Neural cell (in vitro differentiated cells): ENCODE results near the gene SRSF2. TPM values are rescaled to one million over a fixed set of nuclear protein-coding genes. Genes with fewer than 3 reads are reported as not detected.
"Not testable (repeated sequence)": the region's sequence is repeated elsewhere in the genome, so short reads cannot be mapped to it uniquely, and the experiment has no call there.

Experiments
- H2AFZ ChIP-seq: fragments of 200-600, 300-800 bp; sonication (generic), shearing (Covaris generic); 2 replicates; pipeline ENCODE4 v1.6.0; 2014; ENCODE audit warnings: low read depth, mild to moderate bottlenecking, antibody characterized with exemption, low read length, moderate library complexity
- H3F3A ChIP-seq: fragments of 200-600 bp; shearing (Covaris generic); 2 replicates; pipeline ENCODE4 v1.6.1; 2016; ENCODE audit warnings: mild to moderate bottlenecking, moderate library complexity, mixed read lengths, antibody characterized with exemption, low read length; ENCODE audit not compliant: insufficient read depth, poor library complexity, severe bottlenecking
- H3K27ac ChIP-seq: fragments of 200-600, 300-800 bp; sonication (generic), shearing (Covaris generic); 2 replicates; pipeline ENCODE4 v1.5.1; 2014; ENCODE audit warnings: mild to moderate bottlenecking, low read length, moderate library complexity
- H3K27me3 ChIP-seq: fragments of 300-800, 200-600 bp; sonication (generic), shearing (Covaris generic); 2 replicates; pipeline ENCODE4 v1.6.0; 2014; ENCODE audit warnings: mild to moderate bottlenecking, low read depth, low read length, moderate library complexity; ENCODE audit not compliant: insufficient read depth
- H3K36me3 ChIP-seq: fragments of 300-800, 200-600 bp; sonication (generic), shearing (Covaris generic); 2 replicates; pipeline ENCODE4 v1.5.1; 2014; ENCODE audit warnings: mild to moderate bottlenecking, antibody characterized with exemption, low read length, moderate library complexity; ENCODE audit not compliant: insufficient read depth
- H3K4me2 ChIP-seq: fragments of 300-800, 200-600 bp; sonication (generic), shearing (Covaris generic); 2 replicates; pipeline ENCODE4 v1.6.0; 2014; ENCODE audit warnings: mild to moderate bottlenecking, low read length
- H3K4me3 ChIP-seq: fragments of 300-800, 200-600 bp; sonication (generic), shearing (Covaris generic); 2 replicates; pipeline ENCODE4 v1.5.1; 2014; ENCODE audit warnings: mild to moderate bottlenecking, low read length, moderate library complexity
- H3K79me2 ChIP-seq: fragments of 200-600 bp; shearing (Covaris generic); replicated peaks from 2 replicates; pipeline ENCODE4 v1.6.0; 2014; ENCODE audit warnings: mild to moderate bottlenecking, low read length, moderate library complexity; ENCODE audit not compliant: insufficient read depth
- H3K9ac ChIP-seq: fragments of 300-800, 200-600 bp; sonication (generic), shearing (Covaris generic); 2 replicates; pipeline ENCODE4 v1.6.1; 2016; ENCODE audit warnings: mild to moderate bottlenecking, low read length, mixed read lengths
- H3K9me2 ChIP-seq: fragments of 200-600 bp; shearing (Covaris generic); 2 replicates; pipeline ENCODE4 v1.6.1; 2016; ENCODE audit warnings: mild to moderate bottlenecking, low read length, mixed read lengths; ENCODE audit not compliant: insufficient read depth
- H3K9me3 ChIP-seq: fragments of 200-600, 300-800 bp; sonication (generic), shearing (Covaris generic); 2 replicates; pipeline ENCODE4 v1.6.1; 2016; ENCODE audit warnings: mild to moderate bottlenecking, mixed run types, low read length, moderate library complexity, mixed read lengths
- H4K20me1 ChIP-seq: fragments of 200-600 bp; shearing (Covaris generic); 2 replicates; pipeline ENCODE4 v1.6.1; 2016; ENCODE audit warnings: mild to moderate bottlenecking, mixed run types; ENCODE audit not compliant: insufficient read depth
- EP300 ChIP-seq: fragments of 450-650 bp; conservative IDR thresholded peaks from 2 replicates; pipeline ENCODE4 v1.6.1; 2014; ENCODE audit warnings: antibody characterized with exemption, mild to moderate bottlenecking, moderate library complexity; ENCODE audit not compliant: poor library complexity, severe bottlenecking
- EZH2 ChIP-seq: fragments of 200-600, 300-800 bp; shearing (Covaris generic), sonication (generic); IDR thresholded peaks from 2 replicates; pipeline ENCODE4 v1.6.1; 2014; ENCODE audit warnings: antibody characterized with exemption, low read length, borderline replicate concordance, mild to moderate bottlenecking; ENCODE audit not compliant: insufficient read depth, poor library complexity, severe bottlenecking
- MXI1 ChIP-seq: fragments of 450-650 bp; conservative IDR thresholded peaks from 2 replicates; pipeline ENCODE4 v1.6.1; 2014; ENCODE audit warnings: antibody characterized with exemption, mild to moderate bottlenecking; ENCODE audit not compliant: poor library complexity, severe bottlenecking
- POLR2AphosphoS5 ChIP-seq: IDR thresholded peaks from 2 replicates; pipeline ENCODE4 v1.6.1; 2012
- RAD21 ChIP-seq: fragments of 450-650 bp; conservative IDR thresholded peaks from 2 replicates; pipeline ENCODE4 v1.6.1; 2014; ENCODE audit warnings: antibody characterized with exemption, mild to moderate bottlenecking, moderate library complexity
- SMC3 ChIP-seq: fragments of 450-650 bp; conservative IDR thresholded peaks from 2 replicates; pipeline ENCODE4 v1.6.1; 2014; ENCODE audit warnings: antibody characterized with exemption, mild to moderate bottlenecking, moderate library complexity; ENCODE audit not compliant: poor library complexity
- TAF1 ChIP-seq: IDR thresholded peaks from 2 replicates; pipeline ENCODE4 v1.6.1; 2012; ENCODE audit warnings: low read depth
- polyA plus RNA-seq: library from polyadenylated mRNA; depleted of rRNA; stranded (reverse); fragments of >200 nt; gene quantifications from 2 replicates; pipeline ENCODE4 v1.2.3, GENCODE V29; 2014
- TF ChIP-seq, protein P1 (sequence below): IDR thresholded peaks from 2 replicates; pipeline ENCODE4 v1.6.1; 2012; ENCODE audit warnings: borderline replicate concordance
- TF ChIP-seq, protein P2 (sequence below): fragments of 450-650 bp; IDR thresholded peaks from 2 replicates; pipeline ENCODE4 v1.5.1; 2014; ENCODE audit warnings: antibody characterized with exemption, mild to moderate bottlenecking, moderate library complexity; ENCODE audit not compliant: poor library complexity, severe bottlenecking

The SRSF2 gene
- polyA plus RNA-seq, 1 donor from 2014 or later, result 355 TPM

DNA sequence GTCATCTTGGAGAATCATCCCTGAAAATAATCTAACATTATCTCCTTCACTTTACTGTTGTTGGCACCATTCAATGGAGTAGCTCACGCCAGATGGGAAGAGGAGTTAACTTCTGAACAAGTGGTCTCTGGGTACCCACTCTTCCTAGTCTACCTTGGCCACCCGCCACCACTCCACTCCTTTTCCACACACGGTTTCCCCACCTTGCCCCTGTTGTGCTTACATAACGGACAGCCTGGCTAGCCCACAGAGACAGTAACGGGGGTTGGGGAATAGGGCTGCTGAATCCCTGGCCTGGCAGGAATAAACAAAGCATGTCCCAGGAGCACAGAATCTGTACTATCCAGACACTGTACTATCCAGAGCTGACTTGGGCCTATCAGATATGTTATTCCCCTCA, 22.8 kb downstream of the SRSF2 start:
- no peaks in the 10 kb centered on the region for H4K20me1 ChIP-seq

DNA sequence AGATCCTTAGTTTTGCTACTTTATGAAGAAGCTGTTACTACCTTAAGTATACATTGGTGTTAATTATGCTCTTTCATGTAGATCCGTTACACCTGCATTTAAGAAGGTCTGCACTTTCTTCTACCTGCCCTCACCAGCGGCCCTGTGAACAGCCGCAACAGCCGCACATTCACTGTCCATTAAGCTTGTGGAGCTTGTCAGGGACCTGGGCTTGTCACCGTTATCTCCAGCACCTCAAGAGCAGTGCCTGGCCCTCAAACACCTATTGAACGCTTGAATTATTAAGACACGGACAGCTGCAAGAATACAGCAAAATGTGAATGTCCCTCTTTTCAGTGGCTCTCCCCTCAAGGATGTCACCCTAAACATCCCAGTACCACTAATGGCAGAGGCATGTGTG, 23.4 kb downstream of the SRSF2 start:
- H3K4me2 ChIP-seq, result no peak overlapping the region
- no peak for TF ChIP-seq EZH2
- TF ChIP-seq, protein P1, sequence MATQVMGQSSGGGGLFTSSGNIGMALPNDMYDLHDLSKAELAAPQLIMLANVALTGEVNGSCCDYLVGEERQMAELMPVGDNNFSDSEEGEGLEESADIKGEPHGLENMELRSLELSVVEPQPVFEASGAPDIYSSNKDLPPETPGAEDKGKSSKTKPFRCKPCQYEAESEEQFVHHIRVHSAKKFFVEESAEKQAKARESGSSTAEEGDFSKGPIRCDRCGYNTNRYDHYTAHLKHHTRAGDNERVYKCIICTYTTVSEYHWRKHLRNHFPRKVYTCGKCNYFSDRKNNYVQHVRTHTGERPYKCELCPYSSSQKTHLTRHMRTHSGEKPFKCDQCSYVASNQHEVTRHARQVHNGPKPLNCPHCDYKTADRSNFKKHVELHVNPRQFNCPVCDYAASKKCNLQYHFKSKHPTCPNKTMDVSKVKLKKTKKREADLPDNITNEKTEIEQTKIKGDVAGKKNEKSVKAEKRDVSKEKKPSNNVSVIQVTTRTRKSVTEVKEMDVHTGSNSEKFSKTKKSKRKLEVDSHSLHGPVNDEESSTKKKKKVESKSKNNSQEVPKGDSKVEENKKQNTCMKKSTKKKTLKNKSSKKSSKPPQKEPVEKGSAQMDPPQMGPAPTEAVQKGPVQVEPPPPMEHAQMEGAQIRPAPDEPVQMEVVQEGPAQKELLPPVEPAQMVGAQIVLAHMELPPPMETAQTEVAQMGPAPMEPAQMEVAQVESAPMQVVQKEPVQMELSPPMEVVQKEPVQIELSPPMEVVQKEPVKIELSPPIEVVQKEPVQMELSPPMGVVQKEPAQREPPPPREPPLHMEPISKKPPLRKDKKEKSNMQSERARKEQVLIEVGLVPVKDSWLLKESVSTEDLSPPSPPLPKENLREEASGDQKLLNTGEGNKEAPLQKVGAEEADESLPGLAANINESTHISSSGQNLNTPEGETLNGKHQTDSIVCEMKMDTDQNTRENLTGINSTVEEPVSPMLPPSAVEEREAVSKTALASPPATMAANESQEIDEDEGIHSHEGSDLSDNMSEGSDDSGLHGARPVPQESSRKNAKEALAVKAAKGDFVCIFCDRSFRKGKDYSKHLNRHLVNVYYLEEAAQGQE, result no peak
- no peak for TF ChIP-seq EP300
- no peak for TF ChIP-seq POLR2AphosphoS5
- no peak for TF ChIP-seq TAF1
- TF ChIP-seq SMC3, result no peak
- TF ChIP-seq, protein P2, sequence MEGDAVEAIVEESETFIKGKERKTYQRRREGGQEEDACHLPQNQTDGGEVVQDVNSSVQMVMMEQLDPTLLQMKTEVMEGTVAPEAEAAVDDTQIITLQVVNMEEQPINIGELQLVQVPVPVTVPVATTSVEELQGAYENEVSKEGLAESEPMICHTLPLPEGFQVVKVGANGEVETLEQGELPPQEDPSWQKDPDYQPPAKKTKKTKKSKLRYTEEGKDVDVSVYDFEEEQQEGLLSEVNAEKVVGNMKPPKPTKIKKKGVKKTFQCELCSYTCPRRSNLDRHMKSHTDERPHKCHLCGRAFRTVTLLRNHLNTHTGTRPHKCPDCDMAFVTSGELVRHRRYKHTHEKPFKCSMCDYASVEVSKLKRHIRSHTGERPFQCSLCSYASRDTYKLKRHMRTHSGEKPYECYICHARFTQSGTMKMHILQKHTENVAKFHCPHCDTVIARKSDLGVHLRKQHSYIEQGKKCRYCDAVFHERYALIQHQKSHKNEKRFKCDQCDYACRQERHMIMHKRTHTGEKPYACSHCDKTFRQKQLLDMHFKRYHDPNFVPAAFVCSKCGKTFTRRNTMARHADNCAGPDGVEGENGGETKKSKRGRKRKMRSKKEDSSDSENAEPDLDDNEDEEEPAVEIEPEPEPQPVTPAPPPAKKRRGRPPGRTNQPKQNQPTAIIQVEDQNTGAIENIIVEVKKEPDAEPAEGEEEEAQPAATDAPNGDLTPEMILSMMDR, result no peak
- no peak for TF ChIP-seq MXI1
- TF ChIP-seq RAD21, result no peak
- no peaks in the 10 kb centered on the region for H3K9me3 ChIP-seq
- no peaks in the 10 kb centered on the region for H3K9me2 ChIP-seq
- H3K79me2 ChIP-seq, result no peaks in the 10 kb centered on the region
- no peaks in the 10 kb centered on the region for H3K27me3 ChIP-seq
- H4K20me1 ChIP-seq, result no peaks in the 10 kb centered on the region
- H3K27ac ChIP-seq, result no peak overlapping the region
- no peak overlapping the region for H3K4me3 ChIP-seq
- H3K9ac ChIP-seq, result no peak overlapping the region
- no peak overlapping the region for H2AFZ ChIP-seq
- no peaks in the 10 kb centered on the region for H3F3A ChIP-seq
- peaks cover 4% of the 10 kb centered on the region for H3K36me3 ChIP-seq

More for the DNA sequence above, 22.8 kb downstream of the SRSF2 start:
- Histone ChIP-seq H2AFZ (no peak overlapping the region), H3F3A (no peaks in the 10 kb centered on the region), H3K4me3 (no peak overlapping the region), H3K27me3 (no peaks in the 10 kb centered on the region), H3K4me2 (no peak overlapping the region), H3K79me2 (no peaks in the 10 kb centered on the region), H3K36me3 (peaks cover 4% of the 10 kb centered on the region), H3K27ac (no peak overlapping the region), H3K9ac (no peak overlapping the region), H3K9me2 (no peaks in the 10 kb centered on the region), H3K9me3 (no peaks in the 10 kb centered on the region)
- TF ChIP-seq RAD21 (no peak), SMC3 (no peak), TAF1 (no peak), EP300 (no peak), EZH2 (no peak), MXI1 (no peak), POLR2AphosphoS5 (no peak)
- TF ChIP-seq, protein P2, result no peak
- TF ChIP-seq, protein P1, result no peak

DNA sequence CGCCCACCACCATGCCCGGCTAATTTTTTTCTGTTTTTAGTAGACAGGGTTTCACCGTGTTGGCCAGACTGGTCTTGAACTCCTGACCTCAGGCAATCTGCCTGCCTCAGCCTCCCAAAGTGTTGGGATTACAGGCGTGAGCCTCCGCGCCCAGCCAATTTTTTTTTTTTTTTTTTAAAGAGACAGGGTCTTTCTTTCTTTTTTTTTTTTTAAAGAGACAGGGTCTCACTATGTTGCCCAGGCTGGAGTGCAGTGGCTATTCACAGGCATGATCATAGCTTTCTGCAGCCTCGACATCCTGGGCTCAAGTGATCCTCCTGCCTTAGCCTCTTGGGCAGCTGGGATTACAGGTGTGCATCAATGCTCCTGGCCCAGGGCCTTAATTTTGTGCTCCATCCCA, 24.8 kb downstream of the SRSF2 start:
- H4K20me1 ChIP-seq, H3K79me2 ChIP-seq, H3K27ac ChIP-seq: not testable (repeated sequence)

More for the DNA sequence above, 24.8 kb downstream of the SRSF2 start:
- not testable (repeated sequence) for H3K4me3 ChIP-seq, H3K36me3 ChIP-seq, H3K27me3 ChIP-seq, H3K9ac ChIP-seq, H3K9me3 ChIP-seq, H3F3A ChIP-seq, H2AFZ ChIP-seq, H3K9me2 ChIP-seq, H3K4me2 ChIP-seq
